GM18517 (cell line): Measurements from ENCODE around the gene C11orf54.

Experiments
- ATAC-seq: cut with Tn5 transposase; IDR thresholded peaks from one replicate; pipeline ENCODE4 v1.9.1; 2021; ENCODE audit warnings: mild to moderate bottlenecking, moderate library complexity; ENCODE audit not compliant: unreplicated experiment

The C11orf54 gene

DNA sequence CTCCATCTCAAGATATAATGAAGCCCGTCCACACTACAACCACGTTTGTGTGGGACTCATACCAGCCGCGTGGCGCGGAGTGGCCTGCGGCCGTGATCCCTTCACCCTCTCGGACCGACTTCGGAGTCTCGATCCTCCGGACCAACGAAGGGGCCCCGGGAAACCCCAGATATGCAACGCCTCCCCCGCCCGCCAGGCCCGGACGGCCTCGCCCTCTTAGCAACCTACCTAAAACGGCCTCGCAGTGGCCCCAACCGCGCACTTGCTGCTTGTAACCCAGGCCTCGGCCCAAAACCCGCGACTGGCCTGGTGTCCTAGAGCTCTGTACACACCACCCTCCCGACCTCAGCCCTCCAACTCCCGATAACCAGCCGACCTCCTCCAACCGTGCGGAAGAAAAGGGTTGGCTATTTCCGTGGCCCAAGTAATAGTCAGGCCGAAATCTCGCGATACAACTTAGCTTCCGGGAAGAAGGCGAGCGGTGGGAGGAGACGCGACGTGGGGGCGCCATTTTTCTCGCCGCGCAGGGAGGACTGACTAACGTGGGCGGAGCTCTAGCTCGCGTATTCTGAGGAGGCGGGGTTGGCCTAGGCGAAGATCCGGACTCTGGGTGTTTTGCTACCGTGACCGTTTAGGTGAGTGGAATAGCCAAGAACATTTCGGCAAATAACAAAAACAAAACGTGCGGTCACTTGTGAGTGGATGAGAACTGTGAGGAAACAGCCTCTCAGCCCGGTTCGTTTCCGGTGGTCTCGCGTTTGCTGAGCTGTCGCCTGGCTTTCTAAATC, at the start of gene C11orf54, which contains the start of gene TAF1D:
Gene C11orf54, plus strand, starts transcription at position 579 of the 788 bp plus-strand sequence. CDS start 5,722 bp downstream, outside the sequence.
Gene TAF1D, minus strand, starts transcription at position 402 of the 788 bp plus-strand sequence. CDS start 2,191 bp downstream, outside the sequence.
- peak; percentile 84 for ATAC-seq

DNA sequence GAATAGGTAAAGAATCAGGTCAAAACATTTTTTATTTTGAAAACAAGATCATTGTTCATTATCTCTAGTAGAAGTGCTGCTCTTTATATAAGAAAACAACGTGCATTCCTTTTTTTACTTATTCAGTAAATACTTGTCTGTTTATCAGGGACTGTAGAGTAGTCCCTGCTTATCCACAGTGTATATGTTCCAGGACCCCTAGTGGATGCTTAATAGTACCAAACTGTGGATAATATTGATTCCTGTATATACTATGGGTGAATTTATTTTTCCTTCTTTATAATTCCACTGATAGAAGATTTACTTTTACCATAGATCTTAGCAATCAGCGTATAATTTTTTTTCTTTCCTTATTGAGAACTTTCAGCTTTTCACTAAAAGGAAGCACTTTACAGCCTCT, 47.4 kb upstream of the C11orf54 start:
- ATAC-seq, result no peak

- no peak for ATAC-seq
These were observed 46.9 kb upstream of the C11orf54 start for GRCh38 chr11:93694557-93694956.

DNA sequence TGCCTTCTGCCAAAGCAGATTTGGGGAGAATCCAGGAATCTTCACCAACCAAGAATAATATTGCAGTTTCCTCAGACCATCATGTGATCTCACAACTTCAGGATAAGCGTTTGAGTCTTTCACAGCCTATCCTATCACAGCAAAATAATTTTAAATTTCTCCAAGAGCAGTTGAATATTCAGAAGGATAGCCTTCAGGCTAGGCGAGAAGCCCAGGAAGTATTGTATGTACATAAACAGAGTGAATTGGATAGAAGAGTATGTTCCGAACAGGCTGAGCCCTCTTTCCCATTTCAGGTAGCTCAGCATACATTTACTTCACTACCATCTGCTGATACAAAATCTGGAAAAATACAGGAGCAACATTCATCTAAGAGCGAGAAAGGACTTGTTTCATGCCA, 43.9 kb upstream of the C11orf54 start:
- ATAC-seq, result no peak

DNA sequence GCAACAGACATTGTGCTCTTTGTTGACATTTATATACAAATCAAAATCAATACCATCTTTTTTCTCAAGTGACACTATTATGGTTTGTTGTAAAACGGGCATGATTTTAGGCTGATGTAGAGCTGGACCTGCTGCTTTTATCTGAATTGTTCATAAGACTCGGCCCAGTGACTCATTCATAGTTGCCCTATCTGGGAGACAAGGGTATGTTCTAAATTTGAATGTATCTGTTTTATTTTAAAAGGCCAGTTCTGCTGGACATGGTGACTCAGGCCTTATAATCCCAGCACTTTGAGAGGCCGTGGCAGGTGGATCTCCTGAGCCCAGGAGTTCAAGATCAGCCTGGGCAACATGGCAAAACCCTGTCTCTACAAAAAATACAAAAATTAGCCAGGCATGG, 40.6 kb upstream of the C11orf54 start:
- ATAC-seq, result no peak

DNA sequence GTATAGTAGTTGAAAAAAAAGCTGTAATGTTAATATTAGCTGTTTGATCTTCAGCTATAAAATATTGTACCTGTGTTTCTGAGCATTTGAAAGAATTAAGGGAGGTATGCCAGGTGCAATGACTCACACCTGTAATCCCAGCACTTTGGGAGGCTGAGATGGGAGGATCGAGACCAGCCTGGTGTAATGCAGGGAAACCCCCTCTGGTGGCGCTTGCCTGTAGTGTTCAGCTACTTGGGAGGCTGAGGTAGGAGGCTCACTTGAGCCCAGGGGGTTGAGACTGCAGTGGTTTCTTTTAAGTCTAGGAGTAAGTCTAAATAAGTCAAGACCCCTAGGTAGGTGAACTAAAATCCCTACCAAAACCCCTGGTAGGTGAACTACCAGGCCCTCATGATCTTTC, 37.2 kb upstream of the C11orf54 start:
- ATAC-seq, result no peak

DNA sequence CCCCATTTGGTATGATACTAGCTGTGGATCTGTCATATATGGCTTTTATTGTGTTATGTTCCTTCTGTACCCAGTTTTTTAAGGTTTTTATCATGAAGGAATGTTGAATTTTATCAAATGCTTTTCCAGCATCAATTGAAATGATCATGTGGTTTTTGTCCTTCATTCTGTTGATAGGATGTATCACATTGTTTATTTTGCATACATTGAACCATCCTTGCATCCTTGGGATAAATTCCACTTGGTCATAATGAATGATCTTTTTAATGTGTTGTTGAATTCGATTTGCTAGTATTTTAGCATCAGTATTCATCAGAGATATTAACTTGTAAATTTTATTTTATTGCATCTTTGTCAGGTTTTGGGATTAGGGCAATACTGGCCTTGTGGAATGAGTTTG, 31.2 kb upstream of the C11orf54 start:
- ATAC-seq, result no peak

GRCh38 chr11:93712678-93713077, 28.8 kb upstream of the C11orf54 start:
- ATAC-seq, result no peak

- no peak for ATAC-seq
These were observed 25.6 kb upstream of the C11orf54 start for GRCh38 chr11:93715797-93716396.

DNA sequence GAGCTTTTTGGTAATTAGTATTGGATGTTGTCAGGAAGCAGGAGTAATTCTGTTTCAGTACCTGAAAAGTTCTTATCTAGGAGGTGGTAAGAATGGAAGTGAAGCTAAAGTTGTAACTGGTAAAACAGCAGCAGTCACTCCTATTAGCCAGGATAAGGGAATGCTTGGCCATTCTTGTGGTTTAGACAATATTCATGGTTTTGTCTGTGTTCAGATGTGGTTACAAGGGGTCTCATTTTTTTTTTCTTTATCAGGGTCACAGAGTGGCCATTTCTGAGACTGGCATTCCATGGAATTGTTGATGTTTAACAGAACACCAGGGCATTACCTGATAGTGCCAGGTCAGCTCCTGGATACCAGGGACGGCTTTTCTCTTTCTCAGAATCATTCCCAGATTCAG, 24.0 kb upstream of the C11orf54 start:
- ATAC-seq, result no peak

- peak; percentile 92 for ATAC-seq
These were observed 23.4 kb upstream of the C11orf54 start for GRCh38 chr11:93718057-93718563.

GRCh38 chr11:93719310-93719709, 22.2 kb upstream of the C11orf54 start:
- no peak for ATAC-seq

DNA sequence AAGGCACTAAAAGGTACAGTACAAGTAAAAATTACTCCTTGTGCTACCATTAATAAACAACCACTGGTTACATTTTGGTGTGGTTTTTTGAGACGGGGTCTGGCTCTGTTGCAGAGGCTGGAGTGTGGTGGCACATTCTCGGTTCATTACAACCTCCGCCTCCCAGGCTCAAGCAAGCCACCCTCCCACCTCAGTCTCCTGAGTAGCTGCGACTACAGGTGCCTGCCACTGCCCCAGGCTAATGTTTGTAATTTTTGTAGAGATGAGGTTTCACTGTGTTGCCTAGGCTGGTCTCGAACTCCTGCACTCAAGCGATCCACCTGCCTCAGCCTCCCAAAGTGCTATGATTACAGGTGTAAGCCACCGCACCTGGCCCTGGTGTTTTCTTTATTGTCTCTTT, 20.9 kb upstream of the C11orf54 start:
- ATAC-seq, result no peak

DNA sequence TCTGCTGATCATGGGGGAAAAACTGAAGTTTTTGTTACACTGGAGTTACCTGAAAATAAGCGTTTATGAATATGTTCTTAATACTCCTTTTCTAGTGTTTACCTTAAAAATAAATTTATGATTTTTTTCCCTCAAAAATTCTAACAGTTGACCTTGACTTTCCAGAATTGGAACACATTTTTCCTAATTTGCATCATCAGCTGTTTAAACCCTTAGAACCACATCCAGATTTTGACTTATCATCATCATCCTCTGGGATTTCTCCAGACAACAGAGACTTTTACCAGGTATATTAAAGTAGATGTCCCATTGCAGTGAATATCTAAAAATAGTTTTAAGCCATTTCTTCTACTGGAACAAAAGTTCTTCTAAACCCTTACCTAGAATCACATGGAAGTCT, 17.4 kb upstream of the C11orf54 start:
- no peak for ATAC-seq

GRCh38 chr11:93727985-93728791, 13.3 kb upstream of the C11orf54 start:
- ATAC-seq, result no peak

DNA sequence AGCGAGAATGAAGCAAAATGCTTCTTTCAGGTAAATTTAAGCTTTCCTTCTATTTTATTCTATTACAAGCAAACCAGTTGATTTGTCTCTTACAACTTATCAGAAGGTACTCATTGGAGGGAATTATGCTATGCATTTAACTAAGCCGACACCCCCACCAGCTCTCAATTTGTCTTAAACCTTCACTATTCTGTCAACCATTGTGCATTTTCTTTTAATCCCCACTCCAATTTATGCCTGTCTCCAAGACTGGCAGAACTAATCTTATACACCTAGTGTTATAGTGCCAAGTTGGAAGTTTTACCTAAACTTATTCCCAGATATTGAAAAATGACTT, 12.7 kb upstream of the C11orf54 start:
- ATAC-seq, result no peak

DNA sequence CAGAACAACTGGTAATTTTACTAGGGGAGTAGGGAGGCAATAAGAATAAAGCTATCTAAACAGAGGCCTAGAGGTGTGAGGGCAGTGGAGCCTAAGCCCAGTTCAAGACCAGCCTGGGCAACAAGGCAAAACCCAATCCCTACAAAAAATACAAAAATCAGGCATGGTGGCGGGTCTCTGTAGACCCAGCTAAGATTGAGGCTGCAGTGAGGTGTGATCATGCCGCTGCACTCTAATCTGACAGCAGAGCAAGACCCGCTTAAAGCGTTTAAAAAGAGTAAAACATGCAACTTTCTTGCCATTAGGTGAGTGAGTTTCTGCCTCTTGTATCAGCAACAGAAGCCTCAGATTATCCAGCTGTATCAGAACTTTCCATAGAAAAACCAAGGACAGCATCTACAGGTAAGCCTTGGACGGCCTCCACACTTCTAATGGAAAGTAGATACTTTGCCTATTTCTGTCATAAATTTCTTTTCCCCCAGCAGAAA, 12.3 kb upstream of the C11orf54 start:
- no peak for ATAC-seq

DNA sequence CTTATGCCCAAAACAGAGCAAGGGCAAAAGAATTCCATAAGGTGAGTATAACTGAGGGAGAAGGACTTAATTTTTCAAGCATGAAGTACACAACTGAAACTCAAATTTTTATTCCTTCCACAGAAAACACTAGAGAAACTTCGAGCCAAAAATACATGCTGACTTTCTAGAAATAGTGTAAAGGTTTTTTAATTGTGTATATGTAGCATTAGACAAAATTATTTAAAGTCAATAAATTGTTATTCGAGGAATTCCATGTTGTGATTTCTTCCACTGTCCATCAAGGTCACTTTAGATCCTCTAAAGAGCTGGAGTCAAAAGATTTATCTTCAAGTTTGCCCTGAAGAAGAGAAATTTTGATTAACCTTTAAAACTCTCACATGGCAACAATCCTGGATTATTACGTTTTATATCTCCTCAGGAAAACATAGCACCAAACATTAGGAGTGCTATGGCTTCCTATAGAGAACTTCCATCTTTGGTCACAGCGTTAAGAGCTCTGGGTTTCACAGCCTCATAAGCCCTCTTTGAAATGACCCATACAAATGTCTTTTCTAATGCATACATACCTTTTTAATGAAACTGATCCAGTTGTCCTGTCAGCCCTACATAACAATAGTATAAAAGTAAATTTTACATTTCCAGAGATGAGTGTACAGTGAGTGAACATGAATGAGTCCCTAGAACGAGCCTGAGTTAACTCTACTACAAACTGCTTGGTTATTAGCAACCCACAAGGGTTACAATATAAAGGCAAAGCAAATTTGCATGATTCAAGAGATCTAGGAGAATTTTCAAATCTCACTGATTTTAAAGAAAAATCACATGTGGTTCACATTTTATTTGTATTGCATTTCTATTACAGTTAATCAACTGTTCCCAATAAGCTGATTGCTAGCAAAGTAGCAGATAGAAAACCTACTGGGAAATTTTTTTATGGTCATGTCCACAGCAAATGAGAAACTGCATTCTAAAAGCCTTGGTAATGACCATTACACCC, 11.1 kb upstream of the C11orf54 start:
- no peak for ATAC-seq

DNA sequence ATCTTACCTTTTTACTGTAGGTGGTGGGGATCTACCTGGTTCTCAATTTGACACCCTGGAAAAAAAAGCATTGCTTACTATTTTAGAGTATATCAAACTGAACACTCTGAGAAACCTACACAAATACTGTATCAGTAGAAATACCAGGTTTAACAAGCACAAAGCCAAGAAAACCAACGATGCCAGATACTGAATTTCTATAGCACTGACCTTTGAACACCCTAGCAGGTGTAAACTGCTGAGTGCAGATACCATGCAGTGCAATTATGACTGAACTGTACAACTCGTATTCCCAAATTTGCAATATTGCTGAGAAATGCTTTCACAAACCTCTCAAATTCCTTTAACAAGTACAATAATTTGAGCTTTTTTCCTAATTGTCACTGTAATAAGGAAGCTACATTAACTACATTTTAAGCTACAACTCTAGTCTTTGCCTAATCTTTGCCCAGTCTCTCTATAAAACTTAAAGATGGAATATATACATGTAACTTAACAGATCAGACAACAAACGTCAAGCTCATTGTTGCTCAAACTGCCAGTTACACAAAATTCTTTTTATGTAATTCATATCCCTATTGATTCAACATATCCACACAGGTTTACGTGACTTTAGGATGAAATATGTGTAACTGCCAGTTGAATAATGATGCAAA, 9.1 kb upstream of the C11orf54 start:
- ATAC-seq, result no peak

DNA sequence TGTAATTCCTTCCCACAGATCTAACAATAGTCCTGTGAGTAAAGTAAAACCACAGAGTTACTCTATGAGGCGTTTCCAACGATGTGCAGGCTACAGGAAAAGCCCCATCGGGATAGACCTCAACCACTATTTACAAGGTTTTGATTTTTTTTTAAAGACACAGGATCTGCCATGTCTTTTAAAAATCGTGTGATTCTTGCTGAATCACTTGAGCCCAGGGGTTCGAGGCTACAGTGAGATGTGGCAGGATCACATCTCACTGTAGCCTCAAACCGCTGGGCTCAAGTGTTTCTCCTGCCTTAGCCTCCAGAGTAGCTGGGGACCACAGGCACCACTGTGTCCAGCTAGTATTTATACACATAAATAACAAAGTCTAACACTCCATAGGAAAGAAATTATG, 8.0 kb upstream of the C11orf54 start:
- ATAC-seq, result no peak
